Breast epithelium (tissue), 4 donors: ENCODE data around the gene PIAS2. TPM values are rescaled to one million over a fixed set of nuclear protein-coding genes. Genes with fewer than 3 reads are reported as not detected.
A peak's percentile ranks its signal among the peaks of the same experiment; 100 is the strongest.
"Not testable (repeated sequence)": the region's sequence is repeated elsewhere in the genome, so short reads cannot be mapped to it uniquely, and the experiment has no call there.

Experiments
- DNase-seq, 2 donors: peaks; one replicate each; pipeline ENCODE4 v3.0.0-alpha.2; 2019; ENCODE audit warnings: low spot score in 2 of 2
- H3K27ac ChIP-seq, 2 donors: fragments of 200-600 bp; sonication (generic) in 1 of 2; one replicate each; pipeline ENCODE4 v1.5.1; 2016 to 2019; ENCODE audit warnings: mild to moderate bottlenecking in 1 of 2
- H3K27me3 ChIP-seq, 2 donors: fragments of 200-600 bp; sonication (generic) in 1 of 2; one replicate each; pipeline versions ENCODE4 v1.5.1 to v1.6.0; 2017 to 2019; ENCODE audit warnings: control low read depth in 1 of 2, mild to moderate bottlenecking in 1 of 2
- H3K36me3 ChIP-seq: fragments of 200-600 bp; one replicate; pipeline ENCODE4 v1.5.1; 2019
- H3K4me1 ChIP-seq, 2 donors: fragments of 200-600 bp; sonication (generic); one replicate each; pipeline ENCODE4 v1.5.1; 2016 to 2019; ENCODE audit warnings: control low read depth in 1 of 2
- H3K4me3 ChIP-seq, 3 donors: fragments of 200-600 bp; sonication (generic); 1 replicate in 2 of 3; 2 replicates in 1 of 3; pipeline ENCODE4 v1.5.1; 2016 to 2019; ENCODE audit warnings: mild to moderate bottlenecking in 3 of 3, moderate library complexity in 2 of 3
- H3K9me3 ChIP-seq, 2 donors: fragments of 200-600 bp; sonication (generic) in 1 of 2; one replicate each; pipeline ENCODE4 v1.5.1; 2016 to 2019; ENCODE audit warnings: control low read depth in 1 of 2
- POLR2A ChIP-seq: fragments of 450-650 bp; IDR thresholded peaks from one replicate; pipeline ENCODE4 v1.6.1; 2016; ENCODE audit warnings: antibody characterized with exemption, mild to moderate bottlenecking, moderate library complexity
- POLR2AphosphoS5 ChIP-seq, 3 donors: sonication (generic); formaldehyde crosslinking; IDR thresholded peaks; one replicate each; pipeline ENCODE4 v1.6.1; 2017; ENCODE audit warnings: antibody characterized with exemption in 3 of 3
- intact Hi-C: fragments of 100-400 bp; cut with DNase I; formaldehyde crosslinking; loops from one replicate; pipeline ENCODE4 v1.15.1; 2023; ENCODE audit warnings: low total_unique reads
- total RNA-seq, 3 donors: library from RNA; depleted of rRNA; stranded (reverse); fragments of >200 nt; gene quantifications; one replicate each; pipeline ENCODE4 v1.1.0, GENCODE V29; 2016
- TF ChIP-seq, protein P1 (sequence below), 3 donors: fragments of 450-650 bp; IDR thresholded peaks; one replicate each; pipeline ENCODE4 v1.5.1; 2016 to 2017; ENCODE audit warnings: antibody characterized with exemption in 3 of 3, mild to moderate bottlenecking in 3 of 3, moderate library complexity in 3 of 3

Gene PIAS2, protein sequence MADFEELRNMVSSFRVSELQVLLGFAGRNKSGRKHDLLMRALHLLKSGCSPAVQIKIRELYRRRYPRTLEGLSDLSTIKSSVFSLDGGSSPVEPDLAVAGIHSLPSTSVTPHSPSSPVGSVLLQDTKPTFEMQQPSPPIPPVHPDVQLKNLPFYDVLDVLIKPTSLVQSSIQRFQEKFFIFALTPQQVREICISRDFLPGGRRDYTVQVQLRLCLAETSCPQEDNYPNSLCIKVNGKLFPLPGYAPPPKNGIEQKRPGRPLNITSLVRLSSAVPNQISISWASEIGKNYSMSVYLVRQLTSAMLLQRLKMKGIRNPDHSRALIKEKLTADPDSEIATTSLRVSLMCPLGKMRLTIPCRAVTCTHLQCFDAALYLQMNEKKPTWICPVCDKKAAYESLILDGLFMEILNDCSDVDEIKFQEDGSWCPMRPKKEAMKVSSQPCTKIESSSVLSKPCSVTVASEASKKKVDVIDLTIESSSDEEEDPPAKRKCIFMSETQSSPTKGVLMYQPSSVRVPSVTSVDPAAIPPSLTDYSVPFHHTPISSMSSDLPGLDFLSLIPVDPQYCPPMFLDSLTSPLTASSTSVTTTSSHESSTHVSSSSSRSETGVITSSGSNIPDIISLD
- total RNA-seq: 10 to 100 TPM; 28.2 to 37.0 (median 30.6) TPM

DNA sequence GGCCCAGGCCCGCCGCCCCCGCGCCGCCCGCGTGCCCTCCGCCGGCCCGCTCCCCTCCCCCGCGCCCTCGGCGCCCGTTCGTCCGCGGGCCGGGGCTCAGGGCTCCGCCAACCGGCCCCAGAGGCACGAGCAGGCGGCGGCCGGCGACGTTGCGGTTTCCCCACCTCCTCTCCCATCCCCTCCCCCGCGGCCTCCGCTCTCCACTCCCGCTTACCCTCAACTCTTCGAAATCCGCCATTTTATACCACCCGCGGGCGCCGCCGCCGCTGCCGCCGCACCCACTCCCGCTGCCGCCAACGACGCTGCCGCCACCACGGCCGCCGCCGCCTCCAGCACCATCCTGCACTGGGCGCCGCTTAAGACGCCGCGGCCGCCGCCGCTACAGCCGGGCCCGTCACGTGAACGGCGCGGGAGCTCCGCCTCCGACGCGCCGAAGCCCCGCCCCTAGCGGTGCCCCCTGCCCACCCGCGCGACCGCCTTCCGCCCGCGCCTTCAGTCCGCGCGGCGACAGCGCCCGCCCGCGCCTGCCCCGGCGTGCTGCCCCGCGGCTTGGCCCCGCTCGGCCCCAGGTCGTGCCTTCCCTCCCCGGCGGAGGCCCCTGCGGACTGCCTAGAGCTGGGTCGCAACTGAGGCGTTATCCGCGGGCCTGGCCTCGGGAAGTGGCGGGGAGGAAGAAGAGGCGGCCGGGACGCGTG lies at the start of gene PIAS2, which contains the start of gene KATNAL2:
Gene PIAS2 (minus strand): TSS at position 400 of the 695 bp plus-strand sequence. CDS start 162 bp downstream, at position 238.
Gene KATNAL2 (plus strand): TSS at position 495 of the 695 bp plus-strand sequence. CDS start 29,271 bp downstream, outside the sequence.
- intact Hi-C loops: no loop called here
- Histone ChIP-seq H3K4me1 (no peaks in the 10 kb centered on the region), H3K27ac (peak within 1 kb of the TSS; percentile 87 to 92), H3K9me3 (no peaks in the 10 kb centered on the region), H3K4me3 (peak within 1 kb of the TSS; percentile 71 to 80 (median 80)), H3K27me3 (no peaks in the 10 kb centered on the region), H3K36me3 (no peaks in the 10 kb centered on the region)
- peak; percentile 44 to 59 for DNase-seq
- TF ChIP-seq, protein P1, sequence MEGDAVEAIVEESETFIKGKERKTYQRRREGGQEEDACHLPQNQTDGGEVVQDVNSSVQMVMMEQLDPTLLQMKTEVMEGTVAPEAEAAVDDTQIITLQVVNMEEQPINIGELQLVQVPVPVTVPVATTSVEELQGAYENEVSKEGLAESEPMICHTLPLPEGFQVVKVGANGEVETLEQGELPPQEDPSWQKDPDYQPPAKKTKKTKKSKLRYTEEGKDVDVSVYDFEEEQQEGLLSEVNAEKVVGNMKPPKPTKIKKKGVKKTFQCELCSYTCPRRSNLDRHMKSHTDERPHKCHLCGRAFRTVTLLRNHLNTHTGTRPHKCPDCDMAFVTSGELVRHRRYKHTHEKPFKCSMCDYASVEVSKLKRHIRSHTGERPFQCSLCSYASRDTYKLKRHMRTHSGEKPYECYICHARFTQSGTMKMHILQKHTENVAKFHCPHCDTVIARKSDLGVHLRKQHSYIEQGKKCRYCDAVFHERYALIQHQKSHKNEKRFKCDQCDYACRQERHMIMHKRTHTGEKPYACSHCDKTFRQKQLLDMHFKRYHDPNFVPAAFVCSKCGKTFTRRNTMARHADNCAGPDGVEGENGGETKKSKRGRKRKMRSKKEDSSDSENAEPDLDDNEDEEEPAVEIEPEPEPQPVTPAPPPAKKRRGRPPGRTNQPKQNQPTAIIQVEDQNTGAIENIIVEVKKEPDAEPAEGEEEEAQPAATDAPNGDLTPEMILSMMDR (IDR thresholded peaks at IDR 0.05): no peak
- TF ChIP-seq POLR2AphosphoS5 (IDR thresholded peaks at IDR 0.05) (peak in 2 of 3 donors; percentile 47 to 59), POLR2A (no peak)

DNA sequence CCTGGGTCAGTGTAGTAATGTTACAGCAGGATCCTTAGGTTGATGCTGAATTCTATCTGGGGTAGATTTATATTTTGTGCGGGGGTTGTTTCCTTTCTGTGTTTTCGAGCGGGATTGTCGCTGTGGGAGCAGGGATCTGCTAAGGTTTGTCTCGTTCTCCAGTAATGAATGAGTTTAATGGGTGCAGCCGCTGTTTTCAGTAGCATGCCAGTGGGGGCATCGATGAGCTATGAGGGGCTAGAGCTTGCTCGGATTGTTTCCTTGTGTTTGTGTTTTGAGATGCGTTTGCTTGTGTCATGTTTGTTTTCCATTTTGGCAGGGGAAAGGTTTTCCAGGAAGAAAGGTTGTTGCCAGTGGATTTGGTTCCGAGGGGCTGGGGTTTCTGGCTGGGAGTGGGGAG lies 49.0 kb upstream of the PIAS2 start:
- intact Hi-C loops, H3K27me3 ChIP-seq, H3K4me3 ChIP-seq, H3K9me3 ChIP-seq, H3K36me3 ChIP-seq, DNase-seq, H3K27ac ChIP-seq, H3K4me1 ChIP-seq: not testable (repeated sequence)

DNA sequence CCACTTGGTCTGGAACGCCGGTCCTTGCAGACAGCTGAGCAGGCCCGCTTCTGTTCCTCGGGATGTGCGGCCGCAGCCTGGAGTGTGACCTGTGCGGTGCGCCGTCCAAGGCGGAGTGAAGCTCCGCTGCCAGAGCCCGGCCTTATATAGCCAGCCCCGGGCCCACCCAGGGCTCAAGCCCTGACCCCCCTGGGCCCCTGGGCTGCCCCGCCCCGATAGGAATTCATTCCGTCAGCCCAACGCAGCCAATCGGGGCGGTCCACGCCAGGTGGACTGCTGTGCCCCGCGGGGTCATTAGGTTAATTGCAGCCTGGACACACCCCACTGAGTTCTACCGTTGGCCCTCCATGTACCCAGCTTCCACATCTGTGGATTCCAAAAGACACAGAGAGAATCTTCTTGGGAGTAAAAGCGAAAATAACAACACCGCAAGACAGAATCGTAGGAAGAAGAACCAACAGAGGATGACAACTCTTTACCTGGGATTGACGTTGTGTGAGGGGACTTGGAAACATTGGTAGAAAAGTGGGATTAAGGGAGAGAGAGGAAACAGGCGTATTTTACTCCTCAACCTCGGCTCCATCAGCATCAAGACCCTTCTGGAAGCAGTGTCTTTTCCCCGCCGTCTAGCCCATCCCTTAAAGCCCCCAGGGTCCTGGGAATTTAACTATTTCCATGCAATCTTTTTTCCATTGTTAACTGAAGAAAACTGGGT lies 47.4 kb upstream of the PIAS2 start:
- intact Hi-C loops: not testable (repeated sequence)

DNA sequence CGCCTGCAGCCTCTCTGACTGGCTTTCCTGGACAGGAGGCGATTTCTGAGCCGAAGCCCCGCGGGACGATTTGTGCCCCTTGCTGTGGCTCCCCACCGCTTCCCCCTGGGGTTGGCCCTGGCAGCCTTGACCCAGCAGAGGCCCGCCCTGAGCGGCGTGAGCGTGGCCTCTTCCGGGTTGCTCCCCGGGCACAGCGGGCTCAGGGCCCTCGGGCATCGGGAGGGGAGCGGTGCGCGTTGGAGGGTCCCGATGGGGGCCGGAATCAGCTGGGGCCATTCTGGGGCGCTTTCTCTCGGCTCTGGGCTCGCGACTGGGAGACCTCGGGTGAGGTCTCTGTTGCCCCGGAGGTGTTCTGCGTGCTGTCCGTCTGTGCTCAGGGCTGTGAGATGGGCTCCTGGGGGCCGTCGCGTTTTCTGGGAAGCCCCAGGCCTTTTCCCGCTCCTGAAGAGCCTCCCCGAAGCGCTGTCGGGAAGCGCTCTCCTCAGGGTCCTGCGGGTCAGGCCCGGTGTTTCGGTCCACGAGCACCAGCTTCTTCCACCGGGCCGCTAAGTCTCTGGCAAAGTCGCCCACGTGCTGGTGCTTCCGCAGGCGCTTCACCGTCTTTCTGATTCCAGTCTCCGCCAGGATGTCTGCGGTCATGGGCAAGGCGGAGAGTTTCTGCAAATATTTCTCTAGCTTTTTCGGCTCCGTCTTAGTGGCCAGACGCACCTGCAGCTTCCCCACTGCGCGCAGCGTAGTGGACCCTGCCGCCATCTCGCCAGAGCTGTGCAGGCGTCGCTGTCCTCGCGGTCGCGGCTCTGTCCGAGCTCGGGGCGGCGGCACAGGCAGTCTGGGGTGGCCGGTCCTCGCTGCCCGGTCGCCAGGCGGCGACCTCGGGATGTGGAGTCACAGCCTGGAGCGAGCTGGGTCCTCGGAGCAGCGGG lies 46.6 kb upstream of the PIAS2 start:
- H3K27ac ChIP-seq, intact Hi-C loops, H3K9me3 ChIP-seq, H3K4me1 ChIP-seq, H3K4me3 ChIP-seq, DNase-seq, H3K36me3 ChIP-seq, H3K27me3 ChIP-seq: not testable (repeated sequence)

More for the DNA sequence above, 47.4 kb upstream of the PIAS2 start:
- not testable (repeated sequence) for H3K27ac ChIP-seq, H3K4me1 ChIP-seq, H3K4me3 ChIP-seq, H3K9me3 ChIP-seq, H3K36me3 ChIP-seq, DNase-seq, H3K27me3 ChIP-seq

DNA sequence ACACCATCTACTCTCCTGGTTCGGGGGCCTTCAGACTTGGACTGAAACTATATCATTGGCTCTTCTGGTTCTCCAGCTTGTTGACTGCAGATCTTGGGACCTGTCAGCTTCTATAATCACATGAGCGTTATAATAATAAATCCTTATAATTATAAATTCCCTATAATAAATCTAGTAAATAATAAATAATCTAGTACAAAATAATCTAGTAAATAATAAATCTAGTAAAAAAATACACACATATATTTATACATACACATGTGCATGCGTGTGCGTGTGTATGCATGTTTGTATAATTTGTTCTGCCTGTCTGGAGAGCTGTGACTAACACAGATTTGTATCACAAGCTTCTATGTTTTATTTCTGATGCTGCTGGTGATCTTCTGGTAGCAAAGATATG lies 40.9 kb upstream of the PIAS2 start:
- Histone ChIP-seq H3K4me1 (no peaks in the 10 kb centered on the region), H3K36me3 (no peaks in the 10 kb centered on the region), H3K27ac (no peak overlapping the region), H3K27me3 (no peaks in the 10 kb centered on the region), H3K4me3 (no peak overlapping the region), H3K9me3 (peaks cover 0 to 2% of the 10 kb centered on the region in 2 donors)
- no peak for TF ChIP-seq POLR2AphosphoS5 (IDR thresholded peaks at IDR 0.05)
- TF ChIP-seq POLR2A: no peak
- TF ChIP-seq, protein P1 (IDR thresholded peaks at IDR 0.05): no peak
- DNase-seq: no peak
- intact Hi-C loops: no loop called here
